Activated CD4-positive, alpha-beta T cell treated with anti-CD3 and anti-CD28 coated beads, Interleukin-2, amount 50 U/mL, for 1 hour (primary cell): Measurements from ENCODE around the gene WDPCP.
"Not testable (repeated sequence)": the region's sequence is repeated elsewhere in the genome, so short reads cannot be mapped to it uniquely, and the experiment has no call there.

Source experiments
- DNase-seq: peaks from one replicate; pipeline ENCODE4 v3.0.0-alpha.2; 2020

Gene WDPCP

GRCh38 chr2:63192889-63193774 lies 395.1 kb downstream of the WDPCP start:
- no peak for DNase-seq

- no peak for DNase-seq
These were observed 395.9 kb downstream of the WDPCP start for GRCh38 chr2:63192169-63192888.

DNA sequence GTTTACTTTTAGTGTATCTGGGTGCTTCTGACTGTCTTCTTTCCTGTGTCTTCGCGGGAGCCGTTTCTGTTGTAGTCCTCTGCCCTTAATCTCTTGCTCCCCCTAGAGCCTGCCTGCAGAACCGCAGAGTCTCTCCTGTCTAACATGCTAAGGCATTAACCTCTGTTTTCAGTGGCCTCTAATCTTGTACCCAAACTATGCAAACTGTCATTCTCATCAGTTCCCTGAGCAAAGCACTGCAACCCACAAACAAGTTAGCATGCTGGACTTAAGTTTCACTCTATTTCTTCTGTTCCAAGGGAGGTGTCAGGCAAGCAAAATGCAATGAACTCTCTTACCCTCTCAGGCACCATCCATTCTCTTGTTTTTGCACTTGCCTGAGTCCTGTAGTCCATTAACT lies 399.3 kb downstream of the WDPCP start:
- no peak for DNase-seq

DNA sequence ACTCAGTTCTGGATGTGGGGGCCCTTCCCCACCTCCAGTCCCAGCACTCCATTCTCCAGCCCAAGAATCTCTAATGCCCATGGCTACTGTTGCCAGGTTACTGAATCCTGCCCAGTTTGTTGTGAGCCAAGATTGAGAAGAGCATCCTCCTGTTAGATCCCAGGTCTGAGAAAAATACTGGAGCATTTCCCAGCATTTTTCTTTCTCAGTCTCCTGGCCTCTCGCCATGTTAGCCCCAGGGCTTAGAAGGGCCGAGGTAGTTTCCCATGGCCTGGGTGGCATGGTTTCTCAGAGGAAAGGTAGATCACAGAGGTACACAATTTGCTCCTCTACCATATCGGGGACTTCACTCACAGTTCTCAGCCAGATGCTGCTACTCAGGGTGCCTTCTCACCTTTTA lies 401.9 kb downstream of the WDPCP start:
- no peak for DNase-seq

GRCh38 chr2:63163161-63163820 lies 425.0 kb downstream of the WDPCP start:
- no peak for DNase-seq

GRCh38 chr2:63159262-63159661 lies 429.0 kb downstream of the WDPCP start:
- no peak for DNase-seq

DNA sequence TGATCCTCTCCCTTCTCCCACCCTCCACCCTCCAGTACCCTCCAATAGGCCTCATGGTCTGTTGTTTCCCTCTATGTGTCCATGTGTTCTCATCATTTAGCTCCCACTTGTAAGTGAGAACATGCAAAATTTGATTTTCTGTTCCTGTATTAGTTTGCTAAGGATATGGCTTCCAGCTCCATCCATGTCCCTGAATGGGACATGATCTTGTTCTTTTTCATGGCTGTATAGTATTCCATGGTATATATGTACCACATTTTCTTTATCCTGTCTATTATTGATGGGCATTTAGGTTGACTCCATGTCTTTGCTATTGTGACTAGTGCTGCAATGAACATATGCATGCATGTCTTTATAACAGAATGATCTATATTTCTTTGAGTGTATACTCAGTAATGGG lies 451.6 kb downstream of the WDPCP start:
- DNase-seq = not testable (repeated sequence)

GRCh38 chr2:63132020-63132419 lies 456.3 kb downstream of the WDPCP start:
- DNase-seq = no peak

DNA sequence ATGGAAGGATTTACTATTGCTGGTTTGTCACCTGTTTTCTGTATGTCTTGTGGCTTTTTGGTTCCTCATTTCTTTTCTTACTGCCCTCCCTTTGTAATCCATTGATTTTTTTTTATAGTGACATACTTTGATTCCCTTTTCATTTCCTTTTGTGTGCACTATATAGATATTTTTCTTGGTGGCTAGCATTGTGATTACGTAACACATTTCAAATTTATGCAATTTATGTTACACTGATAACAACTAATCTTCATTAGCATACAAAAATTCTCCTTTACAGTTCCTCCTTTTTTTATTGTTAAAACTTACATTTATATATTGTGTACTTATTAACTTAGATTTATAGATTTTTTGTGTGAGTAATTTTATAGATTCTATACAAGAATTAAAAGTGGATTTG lies 457.1 kb downstream of the WDPCP start:
- no peak for DNase-seq

DNA sequence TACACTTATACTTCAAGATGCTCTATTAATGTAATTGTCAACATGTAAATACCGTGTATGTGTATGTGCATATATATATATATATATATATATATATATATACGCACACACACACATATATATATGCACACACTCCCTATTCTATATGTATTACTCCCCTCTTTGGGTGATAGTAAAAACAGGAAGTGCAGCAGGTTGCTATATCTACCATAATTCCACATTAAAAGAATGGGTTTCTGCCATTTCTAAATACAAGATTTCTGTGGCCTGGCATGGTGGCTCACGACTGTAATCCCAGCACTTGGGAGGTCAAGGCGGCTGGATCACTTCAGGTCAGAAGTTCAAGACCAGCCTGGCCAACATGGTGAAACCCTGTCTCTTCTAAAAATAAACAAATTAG lies 460.7 kb downstream of the WDPCP start:
- no peak for DNase-seq

DNA sequence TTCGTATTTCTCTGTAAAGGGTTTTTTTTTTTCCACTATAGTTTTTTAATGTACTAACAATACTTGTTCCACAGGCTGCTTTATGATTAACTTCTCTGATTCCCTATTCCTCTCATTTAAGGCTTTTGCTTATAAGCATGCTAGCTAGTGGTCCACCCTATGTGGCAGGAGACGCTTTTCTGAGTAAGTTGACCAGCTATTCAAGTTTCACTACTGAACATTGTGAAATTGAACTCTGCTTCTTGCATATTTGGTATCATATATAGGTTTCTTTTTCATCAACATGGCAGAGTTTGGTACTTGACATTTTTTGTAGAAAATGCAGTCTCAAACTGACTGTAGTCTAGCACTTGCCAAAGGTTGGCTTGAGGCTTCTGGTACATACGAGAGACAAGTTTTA lies 463.4 kb downstream of the WDPCP start:
- no peak for DNase-seq

- DNase-seq = no peak
These were observed 464.1 kb downstream of the WDPCP start for GRCh38 chr2:63124218-63124617.

GRCh38 chr2:63122921-63123320 lies 465.4 kb downstream of the WDPCP start:
- DNase-seq = no peak

- DNase-seq = no peak
These were observed 467.0 kb downstream of the WDPCP start for GRCh38 chr2:63121055-63121834.

GRCh38 chr2:63118821-63119220 lies 469.5 kb downstream of the WDPCP start:
- DNase-seq = no peak

DNA sequence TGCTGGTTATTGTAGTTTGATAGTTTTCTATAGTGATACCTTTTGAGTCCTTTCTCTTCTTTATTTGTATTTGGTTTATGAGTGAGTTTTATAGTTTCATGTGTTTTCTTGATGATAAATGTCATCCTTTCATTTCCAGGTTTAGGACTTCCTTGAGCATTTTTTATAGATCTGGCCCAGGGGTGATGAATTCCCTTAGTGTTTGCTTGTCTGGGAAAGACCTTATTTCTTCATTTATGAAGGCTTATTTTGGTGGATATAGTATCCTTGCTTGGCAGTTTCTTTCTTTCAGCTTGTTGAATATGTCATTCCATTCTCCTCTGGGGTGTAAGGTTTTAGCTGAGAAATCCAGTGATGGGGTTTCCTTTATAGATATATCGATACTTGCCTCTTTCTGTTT lies 483.8 kb downstream of the WDPCP start:
- no peak for DNase-seq

GRCh38 chr2:63101954-63102353 lies 486.3 kb downstream of the WDPCP start:
- DNase-seq = no peak

DNA sequence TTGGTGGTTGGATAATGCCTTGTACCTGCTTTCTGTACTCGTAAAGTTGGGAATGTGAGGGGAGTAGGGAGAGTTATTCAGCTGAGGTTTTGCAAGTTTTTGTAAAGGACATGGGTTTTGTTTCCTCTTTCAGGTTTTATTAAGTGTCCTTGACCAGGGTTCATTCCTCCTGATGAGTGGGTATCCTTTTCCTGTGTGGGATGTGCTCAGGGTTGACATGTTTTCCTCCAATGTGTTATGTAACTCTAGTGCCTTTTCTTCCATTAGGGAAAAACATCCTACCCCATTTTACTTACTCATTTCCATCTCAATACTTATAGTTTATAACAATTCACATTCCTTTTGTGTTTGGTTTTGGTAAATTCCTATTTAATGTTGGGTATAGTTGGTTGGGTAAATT lies 489.2 kb downstream of the WDPCP start:
- DNase-seq = no peak

DNA sequence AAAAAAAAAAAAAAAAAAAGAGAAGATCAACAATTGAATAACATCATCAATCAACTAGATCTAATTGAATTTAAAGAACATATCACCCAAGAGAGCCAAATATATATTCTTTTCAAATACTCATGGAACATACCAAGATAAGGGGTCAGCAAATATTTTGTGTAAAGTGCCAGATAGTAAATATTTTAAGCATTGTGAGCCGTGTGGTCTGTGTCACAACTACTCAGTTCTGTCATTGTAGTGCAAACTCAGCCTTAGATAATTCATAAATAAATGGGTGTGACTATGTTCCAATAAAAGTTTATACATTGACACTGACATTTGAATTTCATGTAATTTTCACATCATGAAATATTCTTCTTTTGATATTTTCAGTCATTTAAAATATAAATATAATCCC lies 491.8 kb downstream of the WDPCP start:
- DNase-seq = no peak

DNA sequence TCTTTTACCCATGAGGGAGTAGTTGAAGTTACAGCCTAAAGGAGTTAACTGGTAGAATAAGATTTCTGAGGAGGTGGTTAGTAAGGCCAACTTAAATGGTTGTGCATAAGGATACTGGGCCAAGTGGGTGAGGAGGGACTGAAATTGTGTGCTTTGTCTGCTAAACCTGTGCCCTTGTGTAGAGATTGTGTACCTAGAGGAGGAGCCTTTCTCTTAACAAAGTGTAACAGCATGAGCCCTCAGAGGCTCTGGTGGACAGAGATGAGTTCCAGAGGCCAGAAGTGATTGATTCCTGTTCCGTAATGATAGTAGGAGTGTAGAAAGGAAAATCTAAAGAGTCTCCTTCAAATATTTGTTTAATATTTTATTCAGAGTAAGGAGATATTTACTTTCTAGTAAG lies 494.8 kb downstream of the WDPCP start:
- no peak for DNase-seq

DNA sequence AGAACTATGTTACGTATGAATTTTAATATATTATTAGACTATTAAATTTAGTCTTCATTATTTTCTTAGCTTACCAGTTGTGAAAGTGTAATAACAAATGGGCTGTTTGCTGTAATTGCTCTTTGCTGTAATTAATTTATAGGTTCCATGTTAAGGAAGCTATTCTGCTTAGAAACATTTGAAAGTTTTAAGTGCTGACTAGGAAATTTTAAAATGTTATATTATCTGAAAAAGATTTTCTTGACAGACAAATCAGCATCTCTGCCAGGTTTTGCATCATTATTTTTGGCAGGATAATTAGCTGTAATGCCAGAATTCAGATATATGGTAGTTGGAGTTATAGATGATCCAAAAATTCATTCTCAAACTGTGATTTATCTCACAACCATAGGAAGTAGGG lies 495.4 kb downstream of the WDPCP start:
- DNase-seq = no peak

- no peak for DNase-seq
These were observed 495.9 kb downstream of the WDPCP start for GRCh38 chr2:63092401-63092800.

GRCh38 chr2:63086687-63087086 lies 501.6 kb downstream of the WDPCP start:
- no peak for DNase-seq
